GM19324 (cell line): ENCODE data around the gene KRT28.
"Not testable (repeated sequence)": the region's sequence is repeated elsewhere in the genome, so short reads cannot be mapped to it uniquely, and the experiment has no call there.

ENCODE experiments used
- ATAC-seq: cut with Tn5 transposase; IDR thresholded peaks from one replicate; pipeline ENCODE4 v1.9.1; 2021; ENCODE audit warnings: mild to moderate bottlenecking, moderate library complexity; ENCODE audit not compliant: unreplicated experiment, low FRiP score

KRT28 gene

GRCh38 chr17:40819528-40820125 is 19.9 kb upstream of the KRT28 start:
- ATAC-seq, result no peak

DNA sequence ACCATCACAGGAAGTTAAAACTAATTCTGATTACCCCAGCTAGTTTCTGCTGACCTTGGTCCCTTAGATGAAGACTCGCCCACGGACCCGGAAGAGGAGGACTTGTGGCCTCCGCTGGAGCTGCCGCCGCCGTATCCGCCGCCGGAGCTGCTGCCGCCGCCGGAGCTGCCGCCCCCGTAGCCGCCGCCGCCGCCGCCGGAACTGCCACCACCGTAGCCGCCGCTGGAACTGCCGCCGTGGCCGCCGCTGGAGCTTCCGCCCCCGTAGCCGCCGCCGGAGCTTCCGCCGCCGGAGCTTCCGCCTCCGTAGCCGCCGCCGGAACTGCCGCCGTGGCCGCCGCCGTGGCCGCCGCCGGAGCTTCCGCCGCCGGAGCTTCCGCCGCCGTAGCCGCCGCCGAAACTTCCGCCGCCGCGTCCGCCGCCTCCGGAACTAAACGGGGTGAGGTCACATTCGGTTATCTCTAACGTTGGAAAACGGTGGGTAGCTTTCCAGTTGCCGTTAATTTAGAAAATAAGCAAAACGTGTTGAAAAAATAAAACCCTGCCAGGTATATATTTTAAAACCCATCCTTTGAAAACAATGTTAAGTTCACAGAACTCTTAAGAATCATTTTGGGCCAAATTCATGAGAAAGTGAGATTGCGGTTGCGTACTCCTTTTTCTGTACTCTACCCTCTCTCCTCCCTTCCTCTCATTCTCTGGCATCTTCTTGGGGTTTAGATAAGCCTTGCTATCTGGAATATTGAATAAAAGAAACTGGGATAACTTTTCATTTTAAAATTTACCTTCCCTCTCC is 19.2 kb upstream of the KRT28 start:
- ATAC-seq, result peak; percentile 96

- peak; percentile 7 for ATAC-seq
Observed at GRCh38 chr17:40818343-40818732, 18.6 kb upstream of the KRT28 start.

- no peak for ATAC-seq
Observed at GRCh38 chr17:40817103-40817682, 17.4 kb upstream of the KRT28 start.

- no peak for ATAC-seq
Observed at GRCh38 chr17:40816569-40816968, 16.8 kb upstream of the KRT28 start.

- no peak for ATAC-seq
Observed at GRCh38 chr17:40815381-40815780, 15.6 kb upstream of the KRT28 start.

DNA sequence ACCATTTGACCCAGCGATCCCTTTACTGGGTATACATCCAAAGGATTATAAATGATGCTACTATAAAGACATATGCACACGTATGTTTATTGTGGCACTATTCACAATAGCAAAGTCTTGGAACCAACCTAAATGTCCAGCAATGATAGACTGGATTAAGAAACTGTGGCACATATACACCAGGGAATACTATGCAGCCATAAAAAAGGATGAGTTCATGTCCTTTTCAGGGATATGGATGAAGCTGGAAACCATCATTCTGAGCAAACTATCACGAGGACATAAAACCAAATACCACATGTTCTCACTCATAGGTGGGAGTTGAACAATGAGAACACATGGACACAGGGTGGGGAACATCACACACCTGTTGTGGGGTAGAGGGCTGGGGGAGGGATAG is 14.9 kb upstream of the KRT28 start:
- not testable (repeated sequence) for ATAC-seq

DNA sequence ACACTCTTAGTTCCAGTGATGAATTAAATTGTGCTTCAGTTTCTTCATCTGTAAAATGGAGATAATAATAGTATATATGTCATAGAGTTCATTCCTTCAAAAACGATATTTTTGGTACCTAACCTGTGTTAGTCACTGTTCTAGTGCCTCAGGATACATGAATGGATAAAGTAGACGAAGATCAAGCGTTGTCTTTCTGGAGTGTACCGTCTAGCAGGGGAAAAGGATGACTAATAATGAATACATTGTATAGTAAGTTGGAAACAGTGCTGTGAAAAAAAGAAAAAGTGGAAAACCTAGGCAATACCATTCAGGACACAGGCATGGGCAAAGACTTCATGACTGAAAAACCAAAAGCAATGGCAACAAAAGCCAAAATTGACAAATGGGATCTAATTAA is 14.0 kb upstream of the KRT28 start:
- ATAC-seq, result no peak

DNA sequence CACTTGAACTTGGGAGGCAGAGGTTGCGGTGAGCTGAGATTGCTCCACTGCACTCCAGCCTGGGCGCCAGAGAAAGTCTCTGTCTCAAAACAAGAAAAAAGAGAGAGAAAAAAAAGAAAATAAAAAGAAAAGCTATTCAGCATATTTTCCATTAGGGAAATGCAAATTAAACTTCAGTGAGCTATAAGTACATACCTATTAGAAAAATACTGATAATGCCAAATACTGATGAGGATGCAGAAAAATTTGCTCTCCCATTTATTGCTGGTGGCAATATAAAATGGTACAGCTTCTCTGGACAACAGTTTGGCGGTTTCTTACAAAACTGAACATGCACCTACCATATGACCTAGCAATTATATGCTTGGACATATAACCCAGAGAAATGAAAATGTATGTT is 12.9 kb upstream of the KRT28 start:
- no peak for ATAC-seq

- ATAC-seq, result no peak
Observed at GRCh38 chr17:40810494-40810893, 10.7 kb upstream of the KRT28 start.

DNA sequence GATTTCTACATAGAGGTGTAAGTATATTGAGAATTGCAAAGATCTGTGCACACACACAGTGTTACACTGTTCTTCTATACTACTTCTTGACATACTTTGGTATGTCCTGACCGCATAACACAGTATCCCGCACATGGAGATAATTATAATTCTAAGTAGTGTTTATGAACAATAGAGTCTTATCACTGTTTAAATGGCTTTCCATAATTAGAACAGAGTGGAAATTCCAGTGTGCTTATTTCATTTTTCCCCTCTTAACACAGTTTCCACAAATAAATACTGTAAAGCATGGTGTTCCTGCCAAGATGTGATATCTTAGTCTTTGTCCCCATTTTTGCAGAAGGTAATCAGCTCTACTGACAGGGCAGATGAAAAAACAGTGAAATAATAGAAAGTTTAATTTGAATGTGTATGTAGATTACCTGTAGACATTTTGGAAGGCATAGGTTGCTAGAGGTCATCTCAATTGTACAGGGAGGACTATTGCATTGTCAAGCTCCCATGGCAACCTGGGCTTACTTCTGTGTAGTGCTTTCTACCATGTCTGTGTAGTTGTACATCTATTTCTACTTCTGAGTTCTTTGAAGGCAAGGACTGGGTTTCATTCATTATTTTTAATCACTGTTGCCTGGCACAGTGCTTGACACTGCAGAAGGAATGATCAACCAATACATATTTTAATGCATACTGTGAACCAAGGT is 10.1 kb upstream of the KRT28 start:
- no peak for ATAC-seq

GRCh38 chr17:40806131-40806530 is 6.4 kb upstream of the KRT28 start:
- no peak for ATAC-seq

- no peak for ATAC-seq
Observed at GRCh38 chr17:40803617-40804082, 3.9 kb upstream of the KRT28 start.

GRCh38 chr17:40801157-40801556 is 1.4 kb upstream of the KRT28 start:
- ATAC-seq, result no peak

GRCh38 chr17:40800381-40800780 is 622 bp upstream of the KRT28 start:
- no peak for ATAC-seq

DNA sequence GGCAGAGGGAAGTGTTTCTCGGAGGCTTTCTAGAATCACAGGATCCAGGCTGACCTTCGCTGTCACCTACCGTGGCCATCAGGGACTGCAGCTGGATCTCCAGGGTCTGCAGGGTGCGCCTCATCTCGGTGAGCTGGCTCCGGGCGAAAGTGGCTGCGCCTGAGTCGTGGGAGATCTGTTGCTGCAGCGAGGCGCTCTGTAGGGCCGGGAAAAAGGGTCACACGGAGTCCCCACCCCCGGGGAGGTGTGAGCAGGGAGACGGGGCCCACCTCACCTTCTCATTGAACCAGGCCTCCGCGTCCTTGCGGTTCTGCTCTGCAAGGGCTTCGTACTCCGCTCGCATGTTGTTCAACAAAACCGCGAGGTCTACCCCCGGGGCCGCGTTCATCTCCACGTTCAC is 2.9 kb downstream of the KRT28 start:
- no peak for ATAC-seq

GRCh38 chr17:40795019-40795667 is 4.6 kb downstream of the KRT28 start:
- ATAC-seq, result no peak

DNA sequence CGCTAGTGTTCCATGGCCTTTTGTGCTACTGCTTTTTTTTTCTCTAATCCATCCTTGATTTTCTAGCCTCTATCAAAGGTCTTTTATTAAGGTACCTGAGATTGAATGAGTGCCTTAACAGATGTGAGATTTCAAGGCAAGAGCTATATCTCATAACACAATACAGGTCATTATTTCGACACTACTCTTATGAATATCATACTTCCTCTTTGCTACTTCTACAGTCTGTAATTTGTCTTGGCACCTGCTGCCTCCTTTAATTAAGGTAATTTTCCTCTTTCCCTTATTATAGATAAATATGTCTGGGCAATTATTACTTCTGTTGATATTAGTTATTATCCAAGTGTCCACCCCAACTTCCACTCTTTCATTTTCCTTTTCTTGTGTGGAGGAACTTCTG is 5.3 kb downstream of the KRT28 start:
- no peak for ATAC-seq

DNA sequence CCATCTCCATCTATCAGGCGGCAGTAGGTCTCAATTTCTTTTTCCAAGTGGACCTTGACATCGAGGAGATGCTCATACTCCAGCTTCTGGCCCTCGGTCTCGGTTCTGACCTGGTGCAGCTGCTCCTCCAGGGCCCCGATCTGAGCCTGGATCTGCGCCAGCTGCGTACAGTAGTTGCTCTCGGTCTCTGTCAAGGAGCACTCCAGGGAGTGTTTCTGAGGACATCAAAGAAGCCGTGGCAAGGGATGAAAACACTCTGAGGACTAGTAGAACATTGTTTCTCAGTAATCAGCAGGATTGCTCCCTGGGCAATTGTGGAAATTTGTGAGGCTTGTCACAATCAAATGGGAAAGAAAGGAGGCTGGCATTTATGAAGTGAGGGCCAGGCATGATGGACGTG is 5.9 kb downstream of the KRT28 start:
- ATAC-seq, result no peak

GRCh38 chr17:40791787-40792436 is 7.8 kb downstream of the KRT28 start:
- ATAC-seq, result no peak
